ENCODE measurements around the gene APOB. TPM values are rescaled to one million over a fixed set of nuclear protein-coding genes. Genes with fewer than 3 reads are reported as not detected.

The APOB gene
- total and polyA plus RNA-seq, 2 of the 13 experiments (the other 11 are each of a cell fraction or from before 2014, with no cell fraction given), result 1,569 to 2,515 TPM

DNA sequence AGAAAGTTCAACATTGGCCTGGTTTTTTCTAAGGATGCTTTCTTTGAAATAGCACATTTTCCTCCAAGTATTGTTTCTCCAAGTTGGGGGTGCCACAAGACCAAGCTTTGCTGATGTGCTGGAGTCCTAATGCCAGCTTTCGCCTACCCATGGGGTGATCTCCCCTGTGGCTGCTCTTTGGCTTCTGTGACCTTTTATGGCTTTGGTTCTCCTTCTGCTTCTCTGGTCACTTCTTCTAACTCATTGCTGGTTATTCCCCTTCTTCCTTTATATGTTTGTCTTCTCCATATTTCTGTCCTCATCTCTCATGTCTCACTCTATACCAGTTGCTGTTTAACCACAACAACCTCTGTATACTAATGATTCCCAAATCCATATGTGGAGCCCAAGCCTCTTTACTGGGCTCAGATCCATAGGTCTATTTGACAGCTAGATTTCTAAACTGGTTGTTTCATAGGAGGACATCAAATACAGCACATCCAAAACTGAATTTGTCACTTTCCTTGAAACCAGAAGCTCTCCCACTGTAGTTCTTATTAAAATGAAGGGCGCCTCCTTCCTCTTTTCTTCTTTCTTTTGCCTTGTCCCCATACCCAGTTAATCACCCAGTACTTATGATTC, 23.1 kb downstream of the APOB start (continued):
- TF ChIP-seq, protein P1, sequence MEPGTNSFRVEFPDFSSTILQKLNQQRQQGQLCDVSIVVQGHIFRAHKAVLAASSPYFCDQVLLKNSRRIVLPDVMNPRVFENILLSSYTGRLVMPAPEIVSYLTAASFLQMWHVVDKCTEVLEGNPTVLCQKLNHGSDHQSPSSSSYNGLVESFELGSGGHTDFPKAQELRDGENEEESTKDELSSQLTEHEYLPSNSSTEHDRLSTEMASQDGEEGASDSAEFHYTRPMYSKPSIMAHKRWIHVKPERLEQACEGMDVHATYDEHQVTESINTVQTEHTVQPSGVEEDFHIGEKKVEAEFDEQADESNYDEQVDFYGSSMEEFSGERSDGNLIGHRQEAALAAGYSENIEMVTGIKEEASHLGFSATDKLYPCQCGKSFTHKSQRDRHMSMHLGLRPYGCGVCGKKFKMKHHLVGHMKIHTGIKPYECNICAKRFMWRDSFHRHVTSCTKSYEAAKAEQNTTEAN (CRISPR knock-in tag; conservative IDR thresholded peaks at IDR 0.05), result peak; percentile 67
- TF ChIP-seq, protein P2, sequence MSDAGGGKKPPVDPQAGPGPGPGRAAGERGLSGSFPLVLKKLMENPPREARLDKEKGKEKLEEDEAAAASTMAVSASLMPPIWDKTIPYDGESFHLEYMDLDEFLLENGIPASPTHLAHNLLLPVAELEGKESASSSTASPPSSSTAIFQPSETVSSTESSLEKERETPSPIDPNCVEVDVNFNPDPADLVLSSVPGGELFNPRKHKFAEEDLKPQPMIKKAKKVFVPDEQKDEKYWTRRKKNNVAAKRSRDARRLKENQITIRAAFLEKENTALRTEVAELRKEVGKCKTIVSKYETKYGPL (CRISPR knock-in tag; IDR thresholded peaks at IDR 0.05), result peak; percentile 27; the same call in 1 of the 2 replicates
- TF ChIP-seq, protein P3, sequence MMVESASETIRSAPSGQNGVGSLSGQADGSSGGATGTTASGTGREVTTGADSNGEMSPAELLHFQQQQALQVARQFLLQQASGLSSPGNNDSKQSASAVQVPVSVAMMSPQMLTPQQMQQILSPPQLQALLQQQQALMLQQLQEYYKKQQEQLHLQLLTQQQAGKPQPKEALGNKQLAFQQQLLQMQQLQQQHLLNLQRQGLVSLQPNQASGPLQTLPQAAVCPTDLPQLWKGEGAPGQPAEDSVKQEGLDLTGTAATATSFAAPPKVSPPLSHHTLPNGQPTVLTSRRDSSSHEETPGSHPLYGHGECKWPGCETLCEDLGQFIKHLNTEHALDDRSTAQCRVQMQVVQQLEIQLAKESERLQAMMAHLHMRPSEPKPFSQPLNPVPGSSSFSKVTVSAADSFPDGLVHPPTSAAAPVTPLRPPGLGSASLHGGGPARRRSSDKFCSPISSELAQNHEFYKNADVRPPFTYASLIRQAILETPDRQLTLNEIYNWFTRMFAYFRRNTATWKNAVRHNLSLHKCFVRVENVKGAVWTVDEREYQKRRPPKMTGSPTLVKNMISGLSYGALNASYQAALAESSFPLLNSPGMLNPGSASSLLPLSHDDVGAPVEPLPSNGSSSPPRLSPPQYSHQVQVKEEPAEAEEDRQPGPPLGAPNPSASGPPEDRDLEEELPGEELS (CRISPR knock-in tag; IDR thresholded peaks at IDR 0.05), result 0 out of 2 replicates have a peak, but pooled peaks have one; percentile 13
- TF ChIP-seq ZNF552 (CRISPR knock-in tag; IDR thresholded peaks at IDR 0.05; ENCODE audit: borderline replicate concordance) (no peak), SSRP1 (CRISPR knock-in tag; IDR thresholded peaks at IDR 0.05) (peak; percentile 23), RBM22 (optimal IDR thresholded peaks at IDR 0.05; ENCODE audit: low read length) (peak; percentile 91), HNRNPL (IDR thresholded peaks at IDR 0.05; ENCODE audit: low read depth, low read length) (0 out of 2 replicates have a peak, but pooled peaks have one; percentile 26), U2AF1 (optimal IDR thresholded peaks at IDR 0.05; ENCODE audit: low read depth, low read length) (no peak), ZFP90 (CRISPR knock-in tag; IDR thresholded peaks at IDR 0.05; ENCODE audit: borderline replicate concordance) (0 out of 2 replicates have a peak, but pooled peaks have one; percentile 55), ZNF264 (CRISPR knock-in tag; IDR thresholded peaks at IDR 0.05) (peak; percentile 31; the same call in 1 of the 2 replicates)

Data from HepG2 (cell line).